Neuronal stem cell (in vitro differentiated cells): Measurements from ENCODE around the gene HOOK2.

Experiments used
- DNase-seq: peaks from one replicate; pipeline ENCODE4 v3.0.0-alpha.2; 2013; ENCODE audit warnings: low spot score
- H2AFZ ChIP-seq: one replicate; pipeline ENCODE4 v1.6.1; 2013; ENCODE audit warnings: mild to moderate bottlenecking, low read length, inconsistent platforms
- H2AK5ac ChIP-seq: 2 replicates; pipeline ENCODE4 v1.6.1; 2013; ENCODE audit warnings: low read depth, mild to moderate bottlenecking, inconsistent platforms, low read length, moderate library complexity, mixed read lengths
- H2BK120ac ChIP-seq: 2 replicates; pipeline ENCODE4 v1.6.1; 2013; ENCODE audit warnings: low read depth, mild to moderate bottlenecking, inconsistent platforms, low read length, moderate library complexity, mixed read lengths
- H2BK12ac ChIP-seq: one replicate; pipeline ENCODE4 v1.6.1; 2013; ENCODE audit warnings: low read length, inconsistent platforms
- H2BK15ac ChIP-seq: 2 replicates; pipeline ENCODE4 v1.6.1; 2013; ENCODE audit warnings: mild to moderate bottlenecking, low read length, inconsistent platforms, mixed read lengths
- H2BK5ac ChIP-seq: one replicate; pipeline ENCODE4 v1.6.1; 2013; ENCODE audit warnings: inconsistent platforms, mild to moderate bottlenecking, low read length, moderate library complexity
- H3K14ac ChIP-seq: one replicate; pipeline ENCODE4 v1.6.1; 2013; ENCODE audit warnings: low read length, inconsistent platforms
- H3K18ac ChIP-seq: 2 replicates; pipeline ENCODE4 v1.6.1; 2013; ENCODE audit warnings: low read length, inconsistent platforms
- H3K23ac ChIP-seq: 2 replicates; pipeline ENCODE4 v1.6.1; 2013; ENCODE audit warnings: low read depth, mild to moderate bottlenecking, mixed read lengths, low read length, inconsistent platforms; ENCODE audit not compliant: poor library complexity
- H3K27ac ChIP-seq: replicated peaks from 3 replicates; pipeline ENCODE4 v1.5.1; 2013; ENCODE audit warnings: low read length, inconsistent platforms
- H3K27me3 ChIP-seq, 3 experiments: 2 replicates each; pipeline ENCODE4 v1.6.1; 2013; ENCODE audit warnings: low read length in 3 of 3, mild to moderate bottlenecking in 2 of 3, inconsistent platforms in 1 of 3, low read depth in 1 of 3, mixed read lengths in 1 of 3, moderate library complexity in 1 of 3; ENCODE audit not compliant: control insufficient read depth in 3 of 3, insufficient read depth in 3 of 3
- H3K36me3 ChIP-seq, 2 donors: replicated peaks in 1 of 2; 2 replicates each; pipeline ENCODE4 v1.6.1; 2013; ENCODE audit warnings: low read length in 2 of 2; ENCODE audit not compliant: control insufficient read depth in 2 of 2, insufficient read depth in 2 of 2
- H3K4ac ChIP-seq: 2 replicates; pipeline ENCODE4 v1.6.1; 2013; ENCODE audit warnings: inconsistent platforms, mild to moderate bottlenecking, low read length, moderate library complexity
- H3K4me1 ChIP-seq, 2 donors: 1 replicate in 1 of 2; 2 replicates in 1 of 2; pipeline ENCODE4 v1.6.1; 2013; ENCODE audit warnings: low read length in 2 of 2, low read depth in 1 of 2; ENCODE audit not compliant: control insufficient read depth in 2 of 2, insufficient read depth in 1 of 2
- H3K4me2 ChIP-seq: one replicate; pipeline ENCODE4 v1.6.1; 2013; ENCODE audit warnings: mild to moderate bottlenecking, low read length, inconsistent platforms; ENCODE audit not compliant: insufficient read depth, poor library complexity, severe bottlenecking
- H3K4me3 ChIP-seq, 2 donors: 2 replicates each; pipeline ENCODE4 v1.5.1; 2013; ENCODE audit warnings: low read length in 2 of 2, mild to moderate bottlenecking in 2 of 2, inconsistent platforms in 1 of 2, moderate library complexity in 1 of 2
- H3K79me1 ChIP-seq: one replicate; pipeline ENCODE4 v1.6.1; 2013; ENCODE audit warnings: low read depth, mild to moderate bottlenecking, inconsistent platforms, low read length, moderate library complexity
- H3K9ac ChIP-seq: one replicate; pipeline ENCODE4 v1.6.1; 2013; ENCODE audit warnings: mild to moderate bottlenecking, low read depth, low read length, inconsistent platforms; ENCODE audit not compliant: poor library complexity
- H3K9me3 ChIP-seq, 2 donors: replicated peaks in 1 of 2; 2 replicates each; pipeline versions ENCODE3 to v1.6.1; 2013; ENCODE audit warnings: low read length in 2 of 2, mild to moderate bottlenecking in 2 of 2, inconsistent platforms in 1 of 2, low read depth in 1 of 2, mixed read lengths in 1 of 2, moderate library complexity in 1 of 2; ENCODE audit not compliant: control insufficient read depth in 2 of 2, insufficient read depth in 1 of 2
- H4K8ac ChIP-seq: one replicate; pipeline ENCODE4 v1.6.1; 2013; ENCODE audit warnings: low read depth, mild to moderate bottlenecking, inconsistent platforms, low read length, moderate library complexity
- H4K91ac ChIP-seq: one replicate; pipeline ENCODE4 v1.6.1; 2013; ENCODE audit warnings: low read length, low read depth, mild to moderate bottlenecking, inconsistent platforms; ENCODE audit not compliant: poor library complexity
- WGBS, 2 donors: extraction: QIAGEN DNeasy Blood & Tissue Kit; methylation state at CpG; one replicate each; pipeline ENCODE4 v1.1.7; 2013; ENCODE audit warnings: missing lambda C conversion rate in 2 of 2, mixed read lengths in 1 of 2; ENCODE audit not compliant: insufficient read length in 2 of 2, insufficient replicate concordance in 1 of 2; ENCODE audit errors: extremely low coverage in 2 of 2; 5-methylcytosine and 5-hydroxymethylcytosine counted together

Gene HOOK2

DNA sequence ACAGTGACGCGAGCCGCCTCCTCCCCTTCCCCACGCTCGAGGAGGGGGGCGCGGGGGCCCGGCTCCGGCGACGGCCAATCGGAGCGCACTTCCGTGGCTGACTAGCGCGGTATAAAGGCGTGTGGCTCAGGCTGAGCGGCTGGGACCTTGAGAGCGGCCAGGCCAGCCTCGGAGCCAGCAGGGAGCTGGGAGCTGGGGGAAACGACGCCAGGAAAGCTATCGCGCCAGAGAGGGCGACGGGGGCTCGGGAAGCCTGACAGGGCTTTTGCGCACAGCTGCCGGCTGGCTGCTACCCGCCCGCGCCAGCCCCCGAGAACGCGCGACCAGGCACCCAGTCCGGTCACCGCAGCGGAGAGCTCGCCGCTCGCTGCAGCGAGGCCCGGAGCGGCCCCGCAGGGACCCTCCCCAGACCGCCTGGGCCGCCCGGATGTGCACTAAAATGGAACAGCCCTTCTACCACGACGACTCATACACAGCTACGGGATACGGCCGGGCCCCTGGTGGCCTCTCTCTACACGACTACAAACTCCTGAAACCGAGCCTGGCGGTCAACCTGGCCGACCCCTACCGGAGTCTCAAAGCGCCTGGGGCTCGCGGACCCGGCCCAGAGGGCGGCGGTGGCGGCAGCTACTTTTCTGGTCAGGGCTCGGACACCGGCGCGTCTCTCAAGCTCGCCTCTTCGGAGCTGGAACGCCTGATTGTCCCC is 16.1 kb upstream of the HOOK2 start, which contains the start of gene JUNB:
Gene JUNB (plus strand): TSS at position 142 of the 706 bp plus-strand sequence. CDS start 286 bp downstream, at position 428.
- H2BK120ac ChIP-seq: peak within 1 kb of the TSS; percentile 47
- peaks cover 0 to 31% (median 3%) of the 10 kb centered on the region in 3 experiments for H3K27me3 ChIP-seq
- H3K27ac ChIP-seq: no peak within 1 kb of the TSS
- no peak within 1 kb of the TSS for H2BK12ac ChIP-seq
- H3K9me3 ChIP-seq: no peaks in the 10 kb centered on the region
- H3K36me3 ChIP-seq: no peaks in the 10 kb centered on the region
- peak within 1 kb of the TSS; percentile 71 for H2BK5ac ChIP-seq
- H3K4me2 ChIP-seq: peak within 1 kb of the TSS; percentile 96
- H3K14ac ChIP-seq: peak within 1 kb of the TSS; percentile 42
- H4K8ac ChIP-seq: no peak within 1 kb of the TSS
- peak within 1 kb of the TSS; percentile 97 for H3K18ac ChIP-seq
- peaks cover 4% of the 10 kb centered on the region for H3K79me1 ChIP-seq
- WGBS, 2 donors: no CpG with 5 or more reads among the region's 73 CpGs
- no peak for DNase-seq
- peak within 1 kb of the TSS; percentile 72 for H2AK5ac ChIP-seq
- peak within 1 kb of the TSS; percentile 84 for H2BK15ac ChIP-seq
- peak within 1 kb of the TSS; percentile 60 for H3K4ac ChIP-seq
- H3K4me1 ChIP-seq: peaks cover 24 to 43% of the 10 kb centered on the region in 2 donors
- H3K23ac ChIP-seq: peak within 1 kb of the TSS; percentile 100
- H2AFZ ChIP-seq: peak within 1 kb of the TSS; percentile 88
- peak within 1 kb of the TSS; percentile 60 to 79 for H3K4me3 ChIP-seq
- H4K91ac ChIP-seq: no peak within 1 kb of the TSS
- peak within 1 kb of the TSS; percentile 91 for H3K9ac ChIP-seq

DNA sequence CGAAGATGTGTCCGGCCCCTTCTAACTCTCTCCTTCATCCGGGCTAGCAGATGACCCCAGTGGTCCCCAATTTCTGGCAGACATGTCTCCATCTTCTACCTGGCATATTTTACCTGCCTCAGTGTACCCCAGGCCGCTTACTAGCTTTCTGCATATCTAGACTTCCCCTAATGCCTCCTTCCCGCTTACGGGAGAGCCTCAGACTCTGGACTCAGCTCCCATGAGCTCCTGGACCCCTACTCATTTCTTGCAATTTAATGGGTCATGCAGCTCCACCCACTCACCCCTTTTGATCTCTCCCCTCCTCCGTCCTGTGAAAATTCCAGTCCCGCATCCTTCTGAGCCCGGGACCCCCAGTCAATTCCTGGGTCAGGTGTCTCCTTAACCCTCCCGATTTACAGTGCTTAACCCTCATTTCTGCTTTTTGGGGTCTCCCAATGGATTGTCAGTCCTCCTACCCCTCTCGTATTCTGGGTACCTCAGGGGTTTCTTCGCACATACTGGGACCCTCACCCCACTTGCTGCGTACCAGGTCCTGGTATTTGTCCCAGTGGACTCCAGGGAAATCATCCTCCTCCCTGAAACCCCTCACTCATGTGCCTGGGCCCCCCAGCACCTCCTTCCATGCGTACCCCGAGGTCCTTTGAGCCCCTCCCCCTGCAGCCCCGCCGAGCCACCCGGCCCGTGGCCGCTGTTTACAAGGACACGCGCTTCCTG is 15.4 kb upstream of the HOOK2 start:
- H3K79me1 ChIP-seq: peaks cover 4% of the 10 kb centered on the region
- peak overlapping the region; percentile 46 to 60 for H3K4me3 ChIP-seq
- no peak overlapping the region for H2AK5ac ChIP-seq
- H3K23ac ChIP-seq: peak overlapping the region; percentile 100
- H4K8ac ChIP-seq: no peak overlapping the region
- H2BK120ac ChIP-seq: peak overlapping the region; percentile 47
- no peaks in the 10 kb centered on the region for H3K9me3 ChIP-seq
- H2BK15ac ChIP-seq: no peak overlapping the region
- H3K14ac ChIP-seq: no peak overlapping the region
- peak overlapping the region; percentile 89 for H3K18ac ChIP-seq
- peak overlapping the region; percentile 96 for H3K4me2 ChIP-seq
- H2AFZ ChIP-seq: peak overlapping the region; percentile 87
- H4K91ac ChIP-seq: no peak overlapping the region
- no peaks in the 10 kb centered on the region for H3K36me3 ChIP-seq
- H3K4me1 ChIP-seq: peaks cover 21 to 40% of the 10 kb centered on the region in 2 donors
- H3K9ac ChIP-seq: peak overlapping the region; percentile 61
- DNase-seq: no peak
- H3K27me3 ChIP-seq: peaks cover 0 to 31% (median 3%) of the 10 kb centered on the region in 3 experiments
- no peak overlapping the region for H3K27ac ChIP-seq
- no CpG with 5 or more reads among the region's 22 CpGs for WGBS, 2 donors
- H2BK5ac ChIP-seq: no peak overlapping the region
- H2BK12ac ChIP-seq: no peak overlapping the region
- no peak overlapping the region for H3K4ac ChIP-seq

- WGBS, 2 donors: no CpG with 5 or more reads among the region's 56 CpGs
- peaks cover 21 to 46% of the 10 kb centered on the region in 2 donors for H3K4me1 ChIP-seq
These were observed 14.7 kb upstream of the HOOK2 start for GRCh38 chr19:12789904-12790619.

More at GRCh38 chr19:12789904-12790619, 14.7 kb upstream of the HOOK2 start:
- Histone ChIP-seq H3K36me3 (no peaks in the 10 kb centered on the region), H4K8ac (no peak overlapping the region), H2AFZ (peak overlapping the region; percentile 87), H3K9ac (peak overlapping the region; percentile 7), H4K91ac (no peak overlapping the region), H2BK120ac (no peak overlapping the region), H3K9me3 (no peaks in the 10 kb centered on the region), H3K4me2 (peak overlapping the region; percentile 89), H3K4me3 (peak overlapping the region; percentile 60 to 73), H3K23ac (peak overlapping the region; percentile 83), H2BK5ac (peak overlapping the region; percentile 85), H2BK12ac (no peak overlapping the region), H3K27ac (peak overlapping the region; percentile 51), H3K4ac (no peak overlapping the region), H3K79me1 (peaks cover 4% of the 10 kb centered on the region), H3K14ac (no peak overlapping the region), H3K18ac (peak overlapping the region; percentile 96), H2BK15ac (no peak overlapping the region), H3K27me3 (peaks cover 0 to 31% (median 3%) of the 10 kb centered on the region in 3 experiments), H2AK5ac (no peak overlapping the region)
- DNase-seq: peak; percentile 95
